Psoas muscle (tissue), 8 donors: ENCODE data around the gene IFRD2. TPM values are rescaled to one million over a fixed set of nuclear protein-coding genes. Genes with fewer than 3 reads are reported as not detected.

Source experiments
- ATAC-seq, 4 donors: fragments of 200-7000 bp; cut with Tn5 transposase; one replicate each; pipeline ENCODE4 v1.9.1; 2020; ENCODE audit warnings: moderate library complexity in 3 of 4, mild to moderate bottlenecking in 2 of 4
- DNase-seq, 2 donors: peaks; one replicate each; pipeline ENCODE4 v3.0.0-alpha.2; 2020
- H3K27ac ChIP-seq: fragments of 200-600 bp; one replicate; pipeline ENCODE4 v1.8.0; 2022
- H3K27me3 ChIP-seq, 3 donors: fragments of 200-600 bp in 1 of 3; one replicate each; pipeline versions ENCODE4 v1.6.1 to v1.8.0; 2013 to 2022; ENCODE audit warnings: low read length in 2 of 3, mild to moderate bottlenecking in 2 of 3, moderate library complexity in 1 of 3; ENCODE audit not compliant: insufficient read depth in 3 of 3
- H3K36me3 ChIP-seq, 2 donors: fragments of 200-600 bp in 1 of 2; one replicate each; pipeline versions ENCODE4 v1.6.1 to v1.8.0; 2013 to 2022; ENCODE audit warnings: low read depth in 1 of 2, mild to moderate bottlenecking in 1 of 2, moderate library complexity in 1 of 2; ENCODE audit not compliant: insufficient read depth in 1 of 2
- H3K4me1 ChIP-seq: fragments of 200-600 bp; one replicate; pipeline ENCODE4 v1.8.0; 2022
- H3K4me3 ChIP-seq: fragments of 200-600 bp; one replicate; pipeline ENCODE4 v1.8.0; 2022; ENCODE audit warnings: mild to moderate bottlenecking
- H3K9me3 ChIP-seq: fragments of 200-600 bp; one replicate; pipeline ENCODE4 v1.8.0; 2022
- CTCF ChIP-seq: fragments of 200-600 bp; IDR thresholded peaks from one replicate; pipeline ENCODE4 v1.8.0; 2022; ENCODE audit warnings: antibody characterized with exemption
- WGBS, 3 donors: extraction: QIAGEN DNeasy Blood & Tissue Kit; methylation state at CpG; one replicate each; pipeline versions ENCODE4 v1.1.6 to v1.1.7; 2013; 5-methylcytosine and 5-hydroxymethylcytosine counted together
- intact Hi-C, 2 donors: fragments of 100-400 bp; cut with DNase I; formaldehyde crosslinking; loops; one replicate each; pipeline versions ENCODE4 v1.11.0 to v1.14.2; 2022
- polyA plus RNA-seq, 3 donors: library from polyadenylated mRNA; stranded (reverse); fragments of 200-250 nt; gene quantifications; one replicate each; pipeline ENCODE4 v1.2.3, GENCODE V29; 2013
- total RNA-seq, 4 donors: library from RNA; stranded (reverse); fragmentation: NEBNext Ultra II Directional in 2 of 4; extraction: Animal tissue kit (Norgen Biotek cat#: 25700) in 2 of 4; gene quantifications; one replicate each; pipeline versions ENCODE4 v1.2.1 to v1.2.4, GENCODE V29; 2021 to 2023
- donor health status: healthy with polysubstance abuse.
- donor health status: DM: no; HTN: no; CAD: no; lungs with moderate emphysema.
- donor health status: Bipolar disorder and iron deficiency.
- donor health status: healthy.
- donor health status: DM: yes; HTN: yes; CAD: no.
- donor health status: DM: no; HTN: no; CAD: no.
- donor health status: DM: no; HTN: no; CAD: no.
- donor health status: DM: yes; HTN: yes; CAD: no.

IFRD2 gene
- total and polyA plus RNA-seq, 7 donors, result 77.2 to 175 (median 130) TPM

DNA sequence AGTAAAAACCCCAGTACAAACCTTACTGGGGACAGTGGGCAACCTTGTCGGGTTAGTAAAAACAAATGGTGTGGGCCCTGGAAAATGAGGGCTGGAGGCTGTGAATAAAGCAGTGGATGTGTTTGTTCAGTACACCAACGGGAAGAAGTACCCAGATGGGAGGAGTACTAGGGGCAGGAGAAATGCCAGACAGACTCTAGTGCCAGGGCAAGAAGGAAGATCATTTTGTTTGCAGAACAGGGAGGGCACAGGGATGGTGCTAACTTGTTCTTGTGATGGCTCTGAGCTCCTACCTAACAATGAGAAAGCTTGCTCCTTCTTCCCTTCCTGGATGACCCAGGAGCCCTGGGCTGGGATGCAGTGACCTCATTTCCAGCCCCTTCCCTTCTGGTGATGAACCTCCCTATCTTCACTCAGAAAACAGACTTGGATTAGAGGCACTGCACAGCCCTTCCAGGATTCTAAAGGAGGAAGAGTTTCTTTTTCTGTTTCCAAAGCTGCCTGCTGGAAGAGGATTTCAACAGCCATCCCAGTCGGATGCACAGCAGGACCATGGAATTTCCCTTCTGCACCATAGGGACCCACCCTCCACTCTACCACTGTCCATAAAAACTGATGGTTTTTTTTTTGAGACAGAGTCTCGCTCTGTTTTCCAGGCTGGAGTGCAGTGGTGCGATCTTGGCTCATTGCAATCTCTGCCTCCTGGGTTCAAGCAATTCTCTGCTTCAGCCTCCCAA lies 42.3 kb upstream of the IFRD2 start:
- WGBS, 3 donors, result 42 to 54% (median 49%) methylated on average over 5 of the region's 5 CpGs
- TF ChIP-seq CTCF, result no peak
- H3K27me3 ChIP-seq, result no peaks in the 10 kb centered on the region
- H3K27ac ChIP-seq, result peak overlapping the region; percentile 95
- H3K4me3 ChIP-seq, result peak overlapping the region; percentile 93
- intact Hi-C loops, result no loop called here
- H3K36me3 ChIP-seq, result peaks cover 3 to 34% of the 10 kb centered on the region in 2 donors
- H3K9me3 ChIP-seq, result no peaks in the 10 kb centered on the region
- H3K4me1 ChIP-seq, result peaks cover 46% of the 10 kb centered on the region
- no peak for DNase-seq
- no peak for ATAC-seq

- peak; percentile 60 to 71 for DNase-seq
- peaks cover 3 to 41% of the 10 kb centered on the region in 2 donors for H3K36me3 ChIP-seq
- no peaks in the 10 kb centered on the region for H3K9me3 ChIP-seq
- peak overlapping the region; percentile 93 for H3K4me3 ChIP-seq
- 43 to 64% (median 46%) methylated on average over 12 of the region's 12 CpGs for WGBS, 3 donors
- H3K27ac ChIP-seq, result peak overlapping the region; percentile 95
- H3K4me1 ChIP-seq, result peaks cover 45% of the 10 kb centered on the region
- no peak for TF ChIP-seq CTCF
- no peak for ATAC-seq
- intact Hi-C loops, result no loop called here
- no peaks in the 10 kb centered on the region for H3K27me3 ChIP-seq
Observed at GRCh38 chr3:50333744-50334328, 41.6 kb upstream of the IFRD2 start.

DNA sequence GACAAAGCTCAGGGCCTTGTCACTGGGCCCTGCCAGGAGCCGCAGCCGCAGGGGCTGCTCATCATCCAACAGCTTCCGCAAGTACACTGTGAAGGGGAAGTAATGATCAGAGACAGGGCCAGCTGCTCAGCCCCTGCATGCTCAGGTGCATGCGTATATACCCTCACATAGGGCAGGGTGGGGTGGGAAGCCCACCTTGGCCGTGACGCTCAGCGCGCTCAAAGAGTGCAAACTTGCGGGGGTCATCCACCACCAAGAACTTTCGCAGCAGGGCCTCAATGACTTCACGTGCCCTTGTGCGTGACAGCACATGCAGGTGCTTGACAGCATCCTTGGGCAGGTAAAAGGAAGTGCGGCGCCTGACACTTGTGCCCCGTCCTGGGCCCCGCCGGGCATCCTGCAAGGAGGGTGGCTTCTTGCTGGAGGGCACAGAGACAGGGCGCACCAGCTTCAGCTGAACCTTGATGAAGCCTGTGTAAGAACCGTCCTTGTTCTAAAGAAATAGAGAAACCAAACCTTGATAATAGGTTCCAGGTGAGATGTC lies 39.2 kb upstream of the IFRD2 start:
- 94 to 96% (median 95%) methylated on average over 19 of the region's 19 CpGs for WGBS, 3 donors
- H3K36me3 ChIP-seq, result peaks cover 3 to 44% of the 10 kb centered on the region in 2 donors
- H3K27ac ChIP-seq, result no peak overlapping the region
- no peaks in the 10 kb centered on the region for H3K27me3 ChIP-seq
- TF ChIP-seq CTCF, result no peak
- H3K4me3 ChIP-seq, result no peak overlapping the region
- intact Hi-C loops, result no loop called here
- no peaks in the 10 kb centered on the region for H3K9me3 ChIP-seq
- ATAC-seq, result no peak
- H3K4me1 ChIP-seq, result peaks cover 46% of the 10 kb centered on the region
- no peak for DNase-seq

DNA sequence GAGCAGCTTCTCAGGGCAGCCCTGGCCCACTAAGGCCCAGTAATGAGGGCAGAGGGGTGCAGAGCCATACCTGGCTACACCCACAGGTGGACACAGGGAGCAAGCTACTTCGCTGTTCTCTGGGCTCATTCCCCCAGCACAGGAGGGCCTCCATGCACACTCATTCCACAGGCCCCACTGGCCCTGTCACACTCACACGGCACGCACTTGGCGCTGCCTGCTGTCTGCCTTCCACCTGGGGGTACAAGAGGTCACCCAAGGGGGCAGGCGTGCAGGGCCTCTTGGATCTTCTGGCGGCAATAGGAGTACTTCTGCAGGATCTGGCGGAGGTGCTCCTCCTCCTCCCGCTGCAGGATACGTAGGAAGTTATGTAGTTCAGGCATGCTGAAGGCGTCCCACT lies 38.1 kb upstream of the IFRD2 start:
- Histone ChIP-seq H3K27me3 (no peaks in the 10 kb centered on the region), H3K27ac (no peak overlapping the region), H3K9me3 (no peaks in the 10 kb centered on the region), H3K4me3 (no peak overlapping the region), H3K36me3 (peaks cover 3 to 55% of the 10 kb centered on the region in 2 donors), H3K4me1 (peaks cover 36% of the 10 kb centered on the region)
- peak in 1 of 2 donors; percentile 54 for DNase-seq
- no peak for ATAC-seq
- no peak for TF ChIP-seq CTCF
- intact Hi-C loops, result no loop called here
- 88 to 91% (median 89%) methylated on average over 10 of the region's 10 CpGs for whole genome bisulfite sequencing, 3 donors
